ENCODE measurements around the gene PFKFB4.
"Not testable (repeated sequence)": the region's sequence is repeated elsewhere in the genome, so short reads cannot be mapped to it uniquely, and the experiment has no call there.

Gene PFKFB4

DNA sequence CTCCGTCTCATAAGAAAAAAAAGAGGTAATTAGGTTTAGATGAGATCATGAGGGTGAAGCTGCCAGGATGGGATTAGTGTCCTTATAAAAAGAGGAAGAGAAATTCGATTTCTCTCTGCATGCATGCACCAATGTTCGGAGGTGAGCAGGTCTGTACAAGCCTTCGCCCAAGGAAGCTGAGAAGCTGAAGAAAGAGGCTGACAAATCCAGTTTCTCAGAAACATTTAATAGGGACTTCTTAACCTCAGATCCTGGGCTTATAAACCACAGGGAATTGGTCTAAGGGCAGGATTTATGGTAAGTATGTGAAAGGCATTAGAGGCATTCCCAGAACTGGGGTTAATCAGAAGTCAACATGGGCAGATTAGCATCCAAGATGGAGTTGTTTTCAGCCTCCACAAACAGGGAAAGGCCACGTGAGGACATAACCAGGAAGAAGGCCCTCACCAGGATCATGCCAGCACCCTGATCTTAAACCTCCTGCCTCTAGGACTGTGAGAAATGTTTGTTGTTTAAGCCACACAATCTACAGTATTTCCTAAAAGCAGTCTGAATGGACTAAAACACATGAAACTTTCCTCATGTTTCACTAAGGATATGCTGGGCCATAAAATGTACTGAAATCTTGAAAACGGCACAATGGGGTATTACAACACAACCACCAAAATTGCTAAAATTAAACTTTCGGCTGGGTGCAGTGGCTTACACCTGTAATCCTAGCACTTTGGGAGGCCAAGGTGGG, 64.0 kb downstream of the PFKFB4 start:
- DNase-seq (ENCODE audit: low spot score): no peak

DNA sequence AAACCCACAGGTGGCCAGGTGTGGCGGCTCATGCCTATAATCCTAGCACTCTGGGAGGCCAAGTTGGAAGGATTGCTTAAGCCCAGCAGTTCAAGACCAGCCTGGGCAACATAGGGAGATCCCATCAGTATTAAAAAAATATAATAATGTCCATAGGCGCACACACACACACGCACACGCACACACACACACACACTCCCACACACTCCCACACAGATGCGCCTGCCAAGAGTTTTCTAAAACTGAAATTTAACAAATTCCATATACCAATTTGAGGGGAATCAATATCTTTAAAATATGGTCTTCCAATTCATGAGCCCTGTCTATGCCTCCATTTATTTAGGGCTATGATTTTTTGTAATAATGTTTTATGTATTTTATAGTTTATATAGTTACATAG, 69.7 kb downstream of the PFKFB4 start:
- DNase-seq (ENCODE audit: low spot score): no peak

GRCh38 chr3:48482822-48483221, 73.8 kb downstream of the PFKFB4 start:
- DNase-seq (ENCODE audit: low spot score): not testable (repeated sequence)

- not testable (repeated sequence) for DNase-seq (ENCODE audit: low spot score)
Observed at GRCh38 chr3:48480891-48481290, 75.7 kb downstream of the PFKFB4 start.

GRCh38 chr3:48478626-48479555, 77.7 kb downstream of the PFKFB4 start:
- DNase-seq (ENCODE audit: low spot score): no peak

GRCh38 chr3:48477959-48478520, 78.6 kb downstream of the PFKFB4 start:
- no peak for DNase-seq (ENCODE audit: low spot score)

GRCh38 chr3:48476426-48477053, 80.1 kb downstream of the PFKFB4 start:
- no peak for DNase-seq (ENCODE audit: low spot score)

- no peak for DNase-seq (ENCODE audit: low spot score)
Observed at GRCh38 chr3:48475188-48475587, 81.4 kb downstream of the PFKFB4 start.

- no peak for DNase-seq (ENCODE audit: low spot score)
Observed at GRCh38 chr3:48474619-48475018, 82.0 kb downstream of the PFKFB4 start.

GRCh38 chr3:48474031-48474430, 82.6 kb downstream of the PFKFB4 start:
- not testable (repeated sequence) for DNase-seq (ENCODE audit: low spot score)

DNA sequence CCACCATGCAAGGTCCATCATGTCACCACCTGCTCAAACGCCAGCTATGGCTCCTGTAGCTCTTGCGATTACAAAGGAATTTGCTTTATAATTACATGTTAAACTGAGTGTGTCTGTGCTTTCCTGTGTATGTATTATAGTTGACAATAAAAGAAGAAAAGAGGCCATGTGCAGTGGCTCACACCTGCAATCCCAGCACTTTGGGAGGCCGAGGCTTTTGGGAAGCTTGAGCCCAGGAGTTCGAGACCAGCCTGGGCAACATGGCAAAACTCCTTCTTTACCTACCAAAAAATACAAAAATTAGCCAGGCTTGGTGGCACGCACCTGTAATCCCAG, 83.0 kb downstream of the PFKFB4 start:
- DNase-seq (ENCODE audit: low spot score): no peak

GRCh38 chr3:48472923-48473616, 83.5 kb downstream of the PFKFB4 start:
- peak; percentile 93 for DNase-seq (ENCODE audit: low spot score)

DNA sequence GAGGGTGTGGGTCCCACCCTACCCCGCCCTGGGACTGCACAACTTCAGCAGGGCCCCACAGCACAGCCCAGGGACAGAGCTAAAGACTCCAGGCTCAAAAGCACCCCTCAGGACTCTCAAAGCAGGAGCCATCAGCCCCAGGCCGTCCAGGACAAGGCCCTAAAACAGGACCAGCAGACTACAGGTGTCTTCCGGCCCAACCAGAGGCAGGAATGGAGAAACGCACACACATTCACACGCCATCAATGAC, 84.0 kb downstream of the PFKFB4 start:
- DNase-seq (ENCODE audit: low spot score): no peak

DNA sequence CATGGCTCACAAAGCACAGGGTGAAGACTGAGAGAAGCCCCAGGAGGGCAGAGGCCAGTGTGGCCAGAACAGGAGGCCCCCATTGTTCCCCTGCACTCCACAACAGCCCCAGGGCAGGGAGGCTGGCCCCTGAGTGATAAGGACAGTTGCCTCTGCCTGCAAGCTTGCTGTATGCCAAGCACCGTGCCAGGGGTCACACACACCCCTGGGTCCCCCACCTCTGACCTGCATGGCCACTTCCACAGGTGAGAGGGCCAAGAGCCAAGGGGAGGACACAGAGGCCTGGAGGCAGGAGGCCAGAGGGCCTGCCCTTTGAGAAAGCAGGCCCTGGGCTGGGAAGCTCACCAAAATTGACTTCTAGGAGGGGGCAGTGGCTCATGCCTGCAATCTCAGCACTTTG, 86.3 kb downstream of the PFKFB4 start:
- DNase-seq (ENCODE audit: low spot score): no peak

- DNase-seq (ENCODE audit: low spot score): no peak
Observed at GRCh38 chr3:48469046-48469915, 87.3 kb downstream of the PFKFB4 start.

GRCh38 chr3:48468329-48468731, 88.3 kb downstream of the PFKFB4 start:
- DNase-seq (ENCODE audit: low spot score): no peak
